H1 (cell line): Measurements from ENCODE around the gene CIAO3. TPM values are rescaled to one million over a fixed set of nuclear protein-coding genes. Genes with fewer than 3 reads are reported as not detected.

Experiments used
- CTCF ChIA-PET: fragments of 300-600 bp; sonication (Branson Sonifier 250); formaldehyde crosslinking; loops from one replicate; lab custom pipeline; 2021; ENCODE audit not compliant: partially characterized antibody; lab: Charles Lee
- POLR2A ChIA-PET: fragments of 300-600 bp; sonication (Branson Sonifier 250); formaldehyde crosslinking; loops from one replicate; lab custom pipeline; 2021; ENCODE audit warnings: inconsistent platforms; ENCODE audit not compliant: partially characterized antibody; lab: Charles Lee
- DNase-seq, 2 experiments: peaks; one replicate each; pipeline versions ENCODE4 v3.0.0 to v3.0.0-alpha.2; 2010 to 2022; ENCODE audit warnings: low spot score in 2 of 2, low read depth in 1 of 2, mixed read lengths in 1 of 2
- FAIRE-seq: peaks from 2 replicates; lab custom pipeline; 2011; peaks lifted over from hg19 to GRCh38; lab: Jason Lieb, UNC
- H2AFZ ChIP-seq: 2 replicates; pipeline ENCODE4 v1.8.1; 2012; ENCODE audit warnings: low read length, inconsistent platforms
- H2AK5ac ChIP-seq: 2 replicates; pipeline ENCODE4 v1.6.1; 2013; ENCODE audit warnings: low read depth, low read length
- H2BK120ac ChIP-seq: replicated peaks from 2 replicates; pipeline ENCODE3; 2013; ENCODE audit warnings: low read depth, low read length, inconsistent platforms
- H2BK12ac ChIP-seq: 2 replicates; pipeline ENCODE4 v1.6.1; 2013; ENCODE audit warnings: low read depth, low read length
- H2BK15ac ChIP-seq: 2 replicates; pipeline ENCODE4 v1.6.1; 2013; ENCODE audit warnings: low read length
- H2BK20ac ChIP-seq: 2 replicates; pipeline ENCODE4 v1.6.1; 2013; ENCODE audit warnings: low read length
- H2BK5ac ChIP-seq: 2 replicates; pipeline ENCODE4 v1.6.1; 2013; ENCODE audit warnings: low read depth, low read length
- H3K14ac ChIP-seq: 2 replicates; pipeline ENCODE4 v1.6.1; 2013; ENCODE audit warnings: inconsistent platforms; ENCODE audit not compliant: insufficient read length
- H3K18ac ChIP-seq: 2 replicates; pipeline ENCODE4 v1.6.1; 2013; ENCODE audit warnings: low read length; ENCODE audit errors: extremely low read depth
- H3K23ac ChIP-seq: 2 replicates; pipeline ENCODE4 v1.6.1; 2013; ENCODE audit warnings: inconsistent platforms; ENCODE audit not compliant: insufficient read length
- H3K23me2 ChIP-seq: 2 replicates; pipeline ENCODE4 v1.6.1; 2013; ENCODE audit warnings: low read depth, low read length
- H3K27ac ChIP-seq: 2 replicates; pipeline ENCODE4 v1.6.1; 2011; ENCODE audit warnings: low read depth, low read length, inconsistent platforms
- H3K27me3 ChIP-seq, 4 experiments: replicated peaks in 1 of 4; 1 replicate in 1 of 4; 2 replicates in 3 of 4; pipeline versions ENCODE4 v1.6.1 to v1.8.1; 2011 to 2013; ENCODE audit warnings: low read length in 3 of 4, mild to moderate bottlenecking in 3 of 4, inconsistent platforms in 2 of 4, mixed read lengths in 2 of 4, moderate library complexity in 1 of 4; ENCODE audit not compliant: control insufficient read depth in 3 of 4, insufficient read depth in 3 of 4; ENCODE audit errors: extremely low read depth in 1 of 4
- H3K36me3 ChIP-seq, 4 experiments: 2 replicates each; pipeline versions ENCODE4 v1.6.1 to v1.8.1; 2011 to 2013; ENCODE audit warnings: mild to moderate bottlenecking in 4 of 4, low read length in 3 of 4, moderate library complexity in 2 of 4, control low read depth in 1 of 4, inconsistent platforms in 1 of 4; ENCODE audit not compliant: insufficient read depth in 4 of 4, control insufficient read depth in 2 of 4
- H3K4ac ChIP-seq: replicated peaks from 2 replicates; pipeline ENCODE3; 2013; ENCODE audit warnings: low read length, low read depth, mixed read lengths, inconsistent platforms; ENCODE audit not compliant: insufficient read length
- H3K4me1 ChIP-seq, 4 experiments: replicated peaks in 1 of 4; 1 replicate in 1 of 4; 2 replicates in 3 of 4; pipeline versions ENCODE4 v1.6.1 to v1.8.1; 2011 to 2013; ENCODE audit warnings: low read length in 3 of 4, inconsistent platforms in 2 of 4, mixed read lengths in 1 of 4; ENCODE audit not compliant: insufficient read depth in 4 of 4, control insufficient read depth in 3 of 4
- H3K4me2 ChIP-seq, 2 experiments: 2 replicates each; pipeline versions ENCODE4 v1.6.1 to v1.8.1; 2011 to 2013; ENCODE audit warnings: low read depth in 2 of 2, low read length in 2 of 2, control low read depth in 1 of 2, inconsistent platforms in 1 of 2, mild to moderate bottlenecking in 1 of 2; ENCODE audit not compliant: insufficient read depth in 1 of 2
- H3K4me3 ChIP-seq, 4 experiments: fragments of 200-600, 300-600 bp in 1 of 4; sonication (generic), shearing (Covaris generic), sonication (Bioruptor Twin) in 1 of 4; 2 replicates each; pipeline versions ENCODE4 v1.5.1 to v1.8.1; 2011 to 2016; ENCODE audit warnings: low read length in 4 of 4, low read depth in 3 of 4, control low read depth in 2 of 4, inconsistent platforms in 2 of 4, mild to moderate bottlenecking in 2 of 4, mixed read lengths in 1 of 4, moderate library complexity in 1 of 4; ENCODE audit not compliant: insufficient read depth in 2 of 4; ENCODE audit errors: extremely low read depth in 1 of 4
- H3K56ac ChIP-seq: replicated peaks from 2 replicates; pipeline ENCODE3; 2013; ENCODE audit warnings: low read depth, mild to moderate bottlenecking, mixed read lengths, low read length, inconsistent platforms; ENCODE audit not compliant: insufficient read length
- H3K79me1 ChIP-seq: 2 replicates; pipeline ENCODE4 v1.6.1; 2013; ENCODE audit warnings: low read depth, low read length, control low read depth
- H3K79me2 ChIP-seq, 2 experiments: 2 replicates each; pipeline versions ENCODE4 v1.6.1 to v1.8.1; 2012 to 2013; ENCODE audit warnings: low read length in 2 of 2, mild to moderate bottlenecking in 2 of 2, inconsistent platforms in 1 of 2; ENCODE audit not compliant: insufficient read depth in 2 of 2, control insufficient read depth in 1 of 2
- H3K9ac ChIP-seq, 4 experiments: replicated peaks in 1 of 4; 1 replicate in 1 of 4; 2 replicates in 3 of 4; pipeline versions ENCODE4 v1.6.1 to v1.8.1; 2011 to 2013; ENCODE audit warnings: low read depth in 3 of 4, low read length in 3 of 4, control low read depth in 2 of 4, mild to moderate bottlenecking in 2 of 4, moderate library complexity in 2 of 4, inconsistent platforms in 1 of 4; ENCODE audit errors: extremely low read depth in 1 of 4
- H3K9me3 ChIP-seq, 2 experiments: 2 replicates each; pipeline versions ENCODE4 v1.6.1 to v1.8.1; 2012 to 2013; ENCODE audit warnings: mild to moderate bottlenecking in 2 of 2, moderate library complexity in 2 of 2, control low read depth in 1 of 2, inconsistent platforms in 1 of 2, low read depth in 1 of 2, low read length in 1 of 2, mixed read lengths in 1 of 2; ENCODE audit not compliant: insufficient read depth in 2 of 2
- H4K20me1 ChIP-seq, 2 experiments: replicated peaks in 1 of 2; 2 replicates each; pipeline versions ENCODE3 to v1.8.1; 2011 to 2013; ENCODE audit warnings: inconsistent platforms in 2 of 2, low read length in 2 of 2, mild to moderate bottlenecking in 1 of 2; ENCODE audit not compliant: insufficient read depth in 2 of 2, control insufficient read depth in 1 of 2
- H4K5ac ChIP-seq: 2 replicates; pipeline ENCODE4 v1.6.1; 2013; ENCODE audit warnings: low read length, low read depth, mixed read lengths, inconsistent platforms; ENCODE audit not compliant: insufficient read length
- H4K8ac ChIP-seq: 2 replicates; pipeline ENCODE4 v1.8.0; 2013; ENCODE audit warnings: mild to moderate bottlenecking, moderate library complexity, low read length, inconsistent platforms; ENCODE audit not compliant: insufficient read depth; ENCODE audit errors: extremely low read depth
- H4K91ac ChIP-seq: replicated peaks from 2 replicates; pipeline ENCODE3; 2013; ENCODE audit warnings: low read length, mixed read lengths, inconsistent platforms; ENCODE audit not compliant: insufficient read length
- WGBS, 2 experiments: shearing (Covaris generic) in 1 of 2; methylation state at CpG; one replicate each; pipeline versions ENCODE4 v1.1.6 to v1.1.7; 2013 to 2015; ENCODE audit warnings: low lambda C conversion rate in 2 of 2, mixed read lengths in 2 of 2, inconsistent platforms in 1 of 2, low coverage in 1 of 2, missing lambda C conversion rate in 1 of 2; ENCODE audit not compliant: insufficient replicate concordance in 2 of 2, insufficient coverage in 1 of 2, insufficient read length in 1 of 2; ENCODE audit errors: extremely low coverage in 1 of 2, missing lambda C conversion rate in 1 of 2; 5-methylcytosine and 5-hydroxymethylcytosine counted together
- polyA plus RNA-seq, 7 experiments: library from polyadenylated mRNA; depleted of rRNA in 3 of 7; stranded (reverse) in 5 of 7; unstranded in 2 of 7; fragments of >200 nt in 5 of 7; fragments of 200-250 nt in 2 of 7; gene quantifications; 1 replicate in 5 of 7; 2 replicates in 1 of 7; 4 replicates in 1 of 7; pipeline versions ENCODE4 v1.2.1 to v1.2.3, GENCODE V29; 2011 to 2013; ENCODE audit warnings: missing spikeins in 2 of 7, mixed read lengths in 2 of 7
- total RNA-seq: library from RNA; stranded (reverse); fragmentation: NEBNext Ultra II Directional; extraction: Animal tissue kit (Norgen Biotek cat#: 25700); gene quantifications from 2 replicates; pipeline ENCODE4 v1.2.1, GENCODE V29; 2021

Gene CIAO3
- total and polyA plus RNA-seq, 2 of the 8 experiments (the other 6 are each of a cell fraction or from before 2014, with no cell fraction given) = 20.0 to 20.4 TPM

GRCh38 chr16:711548-712320 lies 29.1 kb downstream of the CIAO3 start:
- FAIRE-seq (no peak), DNase-seq (peak in 1 of 2 experiments; percentile 95)
- Histone ChIP-seq H3K4me1 (peaks cover 0 to 17% (median 12%) of the 10 kb centered on the region in 4 experiments; a peak in 5 of 7 replicates), H3K18ac (no peak overlapping the region), H3K56ac (no peak overlapping the region), H4K5ac (no peak overlapping the region), H3K27me3 (peaks cover 14 to 70% (median 47%) of the 10 kb centered on the region in 4 experiments), H4K91ac (no peak overlapping the region), H4K8ac (no peak overlapping the region), H2BK12ac (no peak overlapping the region), H2BK20ac (no peak overlapping the region), H3K9me3 (no peaks in the 10 kb centered on the region), H3K23ac (no peak overlapping the region), H3K79me2 (no peaks in the 10 kb centered on the region), H2BK15ac (no peak overlapping the region), H4K20me1 (peaks cover 5 to 9% of the 10 kb centered on the region in 2 experiments), H3K27ac (no peak overlapping the region), H2AFZ (no peak overlapping the region), H3K23me2 (peaks cover 11% of the 10 kb centered on the region; the same call in 1 of the 2 replicates), H2BK5ac (no peak overlapping the region), H3K79me1 (no peaks in the 10 kb centered on the region), H3K36me3 (no peaks in the 10 kb centered on the region), H2BK120ac (no peak overlapping the region), H3K4me3 (no peak overlapping the region), H3K9ac (no peak overlapping the region), H2AK5ac (no peak overlapping the region), H3K4ac (no peak overlapping the region), H3K4me2 (no peak overlapping the region), H3K14ac (no peak overlapping the region)
- ChIA-PET POLR2A (interaction anchor here (1.5 to 20.9 kb wide), 4 partner anchors 10 to 74 kb away, joined by 5 to 353 read pairs (median 6); partner anchors contain the start of genes ANTKMT, CCDC78 and HAGHL), CTCF (interaction anchor here (0.9 to 33.4 kb wide), 25 partner anchors 9 to 392 kb away, joined by 3 to 977 read pairs (median 5); partner anchors contain the start of genes ANTKMT, CCDC78, CHTF18 and CIAO3)
- WGBS, 2 experiments = 19% methylated on average over 25 of the region's 25 CpGs; no CpG with 5 or more reads in 1 of the 2 experiments
